H1 (cell line): ENCODE measurements around the gene RNPEPL1.

Experiments used
- CTCF ChIP-seq, 3 experiments: IDR thresholded peaks; 1 replicate in 2 of 3; 2 replicates in 1 of 3; pipeline versions ENCODE4 v1.5.1 to v1.6.1; 2011; ENCODE audit warnings: low read length in 3 of 3, mild to moderate bottlenecking in 3 of 3, inconsistent platforms in 2 of 3, low read depth in 1 of 3, moderate library complexity in 1 of 3; ENCODE audit not compliant: insufficient read depth in 1 of 3; ENCODE audit errors: control extremely low read depth in 1 of 3
- GTF2F1 ChIP-seq: IDR thresholded peaks from 2 replicates; pipeline ENCODE4 v1.6.1; 2012; ENCODE audit warnings: low read depth, low read length, improper control_type of control experiment, borderline replicate concordance
- JUND ChIP-seq: IDR thresholded peaks from 2 replicates; pipeline ENCODE4 v1.6.1; 2011; ENCODE audit warnings: mild to moderate bottlenecking, improper control_type of control experiment, low read length
- NRF1 ChIP-seq: IDR thresholded peaks from 2 replicates; pipeline ENCODE4 v1.6.1; 2011; ENCODE audit warnings: mild to moderate bottlenecking, low read depth, low read length, improper control_type of control experiment
- SIX5 ChIP-seq: IDR thresholded peaks from 2 replicates; pipeline ENCODE4 v1.6.1; 2011; ENCODE audit warnings: mild to moderate bottlenecking, low read depth, low read length

GRCh38 chr2:240573516-240574385, 5.5 kb downstream of the RNPEPL1 start:
- TF ChIP-seq SIX5 (no peak), NRF1 (no peak), JUND (no peak), GTF2F1 (no peak), CTCF (IDR thresholded peaks at IDR 0.05; ENCODE audit: control extremely low read depth in 1 of 3, insufficient read depth in 1 of 3, low read depth in 1 of 3, low read length in 3 of 3) (no peak)
